ENCODE measurements around the gene GSPT1. TPM values are rescaled to one million over a fixed set of nuclear protein-coding genes. Genes with fewer than 3 reads are reported as not detected.

The GSPT1 gene
- total and polyA plus RNA-seq, 7 donors, result 43.8 to 73.5 (median 52.0) TPM

GRCh38 chr16:11893571-11893970 lies 22.2 kb downstream of the GSPT1 start:
- no peak overlapping the region for H3K4me3 ChIP-seq
- peaks cover 3 to 75% (median 18%) of the 10 kb centered on the region in 4 donors for H3K36me3 ChIP-seq
- no peak for DNase-seq
- intact Hi-C loops (cut with DNase I), result no loop called here
- no peak overlapping the region for H3K27ac ChIP-seq
- TF ChIP-seq, protein P1, sequence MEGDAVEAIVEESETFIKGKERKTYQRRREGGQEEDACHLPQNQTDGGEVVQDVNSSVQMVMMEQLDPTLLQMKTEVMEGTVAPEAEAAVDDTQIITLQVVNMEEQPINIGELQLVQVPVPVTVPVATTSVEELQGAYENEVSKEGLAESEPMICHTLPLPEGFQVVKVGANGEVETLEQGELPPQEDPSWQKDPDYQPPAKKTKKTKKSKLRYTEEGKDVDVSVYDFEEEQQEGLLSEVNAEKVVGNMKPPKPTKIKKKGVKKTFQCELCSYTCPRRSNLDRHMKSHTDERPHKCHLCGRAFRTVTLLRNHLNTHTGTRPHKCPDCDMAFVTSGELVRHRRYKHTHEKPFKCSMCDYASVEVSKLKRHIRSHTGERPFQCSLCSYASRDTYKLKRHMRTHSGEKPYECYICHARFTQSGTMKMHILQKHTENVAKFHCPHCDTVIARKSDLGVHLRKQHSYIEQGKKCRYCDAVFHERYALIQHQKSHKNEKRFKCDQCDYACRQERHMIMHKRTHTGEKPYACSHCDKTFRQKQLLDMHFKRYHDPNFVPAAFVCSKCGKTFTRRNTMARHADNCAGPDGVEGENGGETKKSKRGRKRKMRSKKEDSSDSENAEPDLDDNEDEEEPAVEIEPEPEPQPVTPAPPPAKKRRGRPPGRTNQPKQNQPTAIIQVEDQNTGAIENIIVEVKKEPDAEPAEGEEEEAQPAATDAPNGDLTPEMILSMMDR (IDR thresholded peaks at IDR 0.05), result no peak
- TF ChIP-seq EP300 (IDR thresholded peaks at IDR 0.05) (no peak), POLR2A (IDR thresholded peaks at IDR 0.05) (no peak), POLR2AphosphoS5 (IDR thresholded peaks at IDR 0.05) (no peak)
- peaks cover 0 to 8% (median 0%) of the 10 kb centered on the region in 4 donors for H3K4me1 ChIP-seq
- 87 to 91% methylated on average over 2 of the region's 2 CpGs for WGBS, 2 donors
- H3K27me3 ChIP-seq, result no peaks in the 10 kb centered on the region
- no peaks in the 10 kb centered on the region for H3K9me3 ChIP-seq

DNA sequence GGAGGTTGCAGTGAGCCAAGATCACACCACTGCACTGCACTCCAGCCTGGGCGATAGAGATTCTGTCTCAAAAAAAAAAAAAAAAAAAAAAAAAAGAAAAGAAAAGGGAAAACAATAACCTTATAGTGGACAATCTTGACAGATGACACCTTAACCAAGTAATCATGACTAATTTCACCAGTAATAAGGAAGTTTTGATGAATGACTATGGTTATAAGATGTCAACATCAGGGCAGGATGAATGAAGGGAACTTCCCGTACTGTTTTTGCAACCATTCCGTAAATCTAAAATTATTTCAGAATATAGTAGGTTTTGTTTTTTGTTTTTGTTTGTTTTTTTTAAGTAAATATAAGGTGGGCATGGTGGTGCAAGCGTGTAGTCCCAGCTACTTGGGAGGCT lies 23.0 kb downstream of the GSPT1 start:
- no peak for DNase-seq
- Histone ChIP-seq H3K4me1 (peaks cover 0 to 8% (median 0%) of the 10 kb centered on the region in 4 donors), H3K27me3 (no peaks in the 10 kb centered on the region), H3K4me3 (no peak overlapping the region), H3K27ac (no peak overlapping the region), H3K9me3 (no peaks in the 10 kb centered on the region), H3K36me3 (peaks cover 7 to 83% (median 22%) of the 10 kb centered on the region in 4 donors)
- 67 to 84% methylated on average over 4 of the region's 4 CpGs for WGBS, 2 donors
- intact Hi-C loops (cut with DNase I), result no loop called here
- TF ChIP-seq, protein P1 (IDR thresholded peaks at IDR 0.05), result no peak
- TF ChIP-seq POLR2A (IDR thresholded peaks at IDR 0.05) (no peak), EP300 (IDR thresholded peaks at IDR 0.05) (no peak), POLR2AphosphoS5 (IDR thresholded peaks at IDR 0.05) (no peak)

DNA sequence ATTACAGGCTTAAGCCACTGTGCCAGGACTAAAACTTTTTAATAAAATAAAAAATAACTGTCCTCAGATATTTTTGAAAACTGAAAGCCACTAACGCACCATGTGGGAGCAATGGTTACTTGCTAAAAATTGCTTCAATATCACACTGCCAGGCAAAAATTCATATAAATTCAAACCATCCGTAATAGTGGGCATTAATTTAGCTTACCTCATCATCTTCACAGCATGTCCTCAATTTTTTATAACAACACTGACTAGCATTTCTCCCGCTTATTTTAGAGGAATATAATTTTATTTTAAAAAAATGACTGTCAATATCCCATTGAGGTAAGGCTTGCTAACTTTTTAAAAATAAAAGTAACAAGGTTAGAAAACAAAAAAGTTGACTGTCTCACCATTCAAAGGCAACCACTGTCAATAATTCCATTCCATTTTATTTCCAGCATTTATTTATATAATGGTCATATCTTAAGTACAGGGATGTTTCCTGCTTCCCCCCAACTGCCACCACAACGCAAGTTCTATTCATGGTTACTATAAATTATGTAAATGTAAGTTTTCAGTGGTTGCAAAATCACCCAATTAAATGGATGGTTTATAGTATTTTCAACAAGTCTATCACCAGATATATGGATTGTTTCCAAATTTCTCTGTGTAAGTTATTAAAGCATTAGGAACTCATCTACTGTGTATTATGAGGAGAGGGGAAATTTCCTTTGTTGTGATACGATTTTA lies 25.4 kb downstream of the GSPT1 start:
- Histone ChIP-seq H3K27me3 (no peaks in the 10 kb centered on the region), H3K36me3 (peaks cover 17 to 98% (median 31%) of the 10 kb centered on the region in 4 donors), H3K4me3 (no peak overlapping the region), H3K4me1 (no peaks in the 10 kb centered on the region), H3K27ac (no peak overlapping the region), H3K9me3 (no peaks in the 10 kb centered on the region)
- intact Hi-C loops (cut with DNase I), result no loop called here
- TF ChIP-seq POLR2A (IDR thresholded peaks at IDR 0.05) (no peak), POLR2AphosphoS5 (IDR thresholded peaks at IDR 0.05) (no peak), EP300 (IDR thresholded peaks at IDR 0.05) (no peak)
- TF ChIP-seq, protein P1 (IDR thresholded peaks at IDR 0.05), result no peak
- WGBS, 2 donors, result 79 to 93% methylated on average over 5 of the region's 5 CpGs
- no peak for DNase-seq

DNA sequence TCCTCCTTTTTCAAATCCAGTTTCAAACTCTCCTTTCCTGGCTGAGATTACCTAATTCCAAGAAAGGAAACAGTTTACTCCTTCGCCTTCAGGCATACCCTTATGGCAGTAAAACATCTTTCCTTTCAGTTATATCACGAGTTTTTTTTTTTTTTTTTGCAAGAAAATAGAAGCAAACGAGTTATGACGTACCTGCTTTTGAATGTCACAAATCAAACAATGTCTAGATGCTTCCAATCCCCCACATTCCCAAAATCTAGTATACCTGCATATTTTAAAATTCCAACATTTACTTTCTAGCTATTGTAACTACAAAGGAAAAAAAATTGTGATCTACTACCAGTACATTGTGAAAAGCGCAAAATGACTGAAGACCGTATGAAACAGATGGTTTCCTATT lies 28.9 kb downstream of the GSPT1 start:
- Histone ChIP-seq H3K27me3 (no peaks in the 10 kb centered on the region), H3K4me3 (no peak overlapping the region), H3K36me3 (peaks cover 12 to 95% (median 40%) of the 10 kb centered on the region in 4 donors), H3K27ac (no peak overlapping the region), H3K4me1 (no peaks in the 10 kb centered on the region), H3K9me3 (no peaks in the 10 kb centered on the region)
- TF ChIP-seq EP300 (IDR thresholded peaks at IDR 0.05) (no peak), POLR2A (IDR thresholded peaks at IDR 0.05) (no peak), POLR2AphosphoS5 (IDR thresholded peaks at IDR 0.05) (no peak)
- TF ChIP-seq, protein P1 (IDR thresholded peaks at IDR 0.05), result no peak
- 90 to 94% methylated on average over 6 of the region's 6 CpGs for WGBS, 2 donors
- intact Hi-C loops (cut with DNase I), result no loop called here
- DNase-seq, result no peak

All from sigmoid colon (tissue), 7 donors.